Heart right ventricle (tissue), 16 donors: ENCODE measurements around the gene NOTCH2. TPM values are rescaled to one million over a fixed set of nuclear protein-coding genes. Genes with fewer than 3 reads are reported as not detected.

Experiments
- ATAC-seq, 8 donors: fragments of 200-7000 bp; cut with Tn5 transposase; one replicate each; pipeline ENCODE4 v1.9.1; 2020; ENCODE audit warnings: mild to moderate bottlenecking in 8 of 8, moderate library complexity in 8 of 8, moderate number of reproducible peaks in 1 of 8
- DNase-seq, 2 donors: peaks; one replicate each; pipeline ENCODE4 v3.0.0-alpha.2; 2020
- H3K27ac ChIP-seq, 10 donors: fragments of 200-600 bp; sonication (generic) in 2 of 10; one replicate each; pipeline versions ENCODE4 v1.5.0 to v1.8.0; 2020 to 2022; ENCODE audit warnings: mild to moderate bottlenecking in 3 of 10
- H3K27me3 ChIP-seq, 7 donors: fragments of 200-600 bp; one replicate each; pipeline ENCODE4 v1.8.0; 2021 to 2022; ENCODE audit warnings: mild to moderate bottlenecking in 2 of 7
- H3K36me3 ChIP-seq, 9 donors: fragments of 200-600 bp; sonication (generic) in 1 of 9; one replicate each; pipeline versions ENCODE4 v1.5.0 to v1.8.0; 2020 to 2022; ENCODE audit warnings: mild to moderate bottlenecking in 2 of 9
- H3K4me1 ChIP-seq, 9 donors: fragments of 200-600 bp; sonication (generic) in 1 of 9; one replicate each; pipeline versions ENCODE4 v1.5.0 to v1.8.0; 2020 to 2022; ENCODE audit warnings: mild to moderate bottlenecking in 4 of 9
- H3K4me3 ChIP-seq, 10 donors: fragments of 200-600 bp; sonication (generic) in 2 of 10; one replicate each; pipeline versions ENCODE4 v1.5.0 to v1.8.0; 2020 to 2022; ENCODE audit warnings: mild to moderate bottlenecking in 7 of 10, moderate library complexity in 2 of 10
- H3K9me3 ChIP-seq, 11 donors: fragments of 200-600 bp in 10 of 11; sonication (generic) in 2 of 11; one replicate each; pipeline versions ENCODE4 v1.5.0 to v1.8.0; 2013 to 2022; ENCODE audit warnings: mild to moderate bottlenecking in 2 of 11, control low read depth in 1 of 11, moderate library complexity in 1 of 11
- CTCF ChIP-seq, 9 donors: fragments of 200-600 bp; sonication (generic) in 2 of 9; IDR thresholded peaks; one replicate each; pipeline versions ENCODE4 v1.5.0 to v1.8.0; 2021 to 2022; ENCODE audit warnings: antibody characterized with exemption in 9 of 9, mild to moderate bottlenecking in 5 of 9, moderate library complexity in 1 of 9
- WGBS, 2 donors: extraction: QIAGEN DNeasy Blood & Tissue Kit; methylation state at CpG; one replicate each; pipeline ENCODE4 v1.1.7; 2013; ENCODE audit warnings: inconsistent platforms in 1 of 2; 5-methylcytosine and 5-hydroxymethylcytosine counted together
- intact Hi-C, 10 donors: fragments of 100-400 bp; cut with DNase I; formaldehyde crosslinking; loops; one replicate each; pipeline versions ENCODE4 v1.11.1 to v1.14.2; 2022
- polyA plus RNA-seq, 2 donors: library from polyadenylated mRNA; stranded (reverse); fragments of 200-250 nt; gene quantifications; one replicate each; pipeline ENCODE4 v1.2.3, GENCODE V29; 2013
- total RNA-seq, 10 donors: library from RNA; stranded (reverse); fragmentation: NEBNext Ultra II Directional in 3 of 10; extraction: Animal tissue kit (Norgen Biotek cat#: 25700) in 3 of 10; gene quantifications; one replicate each; pipeline versions ENCODE4 v1.2.1 to v1.2.4, GENCODE V29; 2021 to 2023
- donor health status: Arrhythmogenic right ventricular cardiomyopathy.
- donor health status: ischemic (EF 13 %, LVEDD 7.1; RV severe dilation, severe dysfunction).
- donor health status: healthy with polysubstance abuse.
- donor health status: DM: no; HTN: yes; CAD: no.
- donor health status: DM: no; HTN: no; CAD: no.
- donor health status: ischemic (EF 25% LVEDD 6.9; RV normal size, moderate dysfunction).
- donor health status: ischemic (EF 25% LVEDD 5.7; RV mildly dilated, moderate dysfunction).
- donor health status: healthy.
- donor health status: DM: yes; HTN: yes; CAD: no.
- donor health status: Ischemic cardiomyopathy.
- donor health status: ischemic (EF 35%, LVEDD 5.7; RV mildly dilated, moderate dysfunction).
- donor health status: nonischemic (EF 11% LVEDD 7.7; RV severe dilation, severe dysfunction).
- donor health status: DM: yes; HTN: yes; CAD: no.
- donor health status: PGD.
- donor health status: ischemic (EF 29% LVEDD 5.4; RV normal size, mild dysfunction).
- donor health status: nonischemic (EF 23%, LVEDD 6.1; RV moderate dilation, normal function).

NOTCH2 gene
- total and polyA plus RNA-seq, 12 donors = 4.1 to 39.1 (median 23.8) TPM

- Histone ChIP-seq H3K27me3 (no peaks in the 10 kb centered on the region), H3K4me1 (peaks cover 0 to 7% (median 0%) of the 10 kb centered on the region in 9 donors), H3K36me3 (peaks cover 0 to 100% (median 44%) of the 10 kb centered on the region in 9 donors), H3K9me3 (no peaks in the 10 kb centered on the region), H3K4me3 (no peak overlapping the region), H3K27ac (no peak overlapping the region)
- no peak for TF ChIP-seq CTCF (IDR thresholded peaks at IDR 0.05)
- DNase-seq (no peak), ATAC-seq (peak in 1 of 8 donors; percentile 44)
- intact Hi-C loops = no loop called here
- WGBS, 2 donors = 74 to 79% methylated on average over 19 of the region's 19 CpGs
These were observed 144.2 kb downstream of the NOTCH2 start for GRCh38 chr1:119924948-119925898.

- no peaks in the 10 kb centered on the region for H3K27me3 ChIP-seq
- DNase-seq (no peak), ATAC-seq (no peak)
- no peak overlapping the region for H3K4me3 ChIP-seq
- WGBS, 2 donors = 84 to 85% methylated on average over 8 of the region's 8 CpGs
- H3K27ac ChIP-seq = no peak overlapping the region
- H3K4me1 ChIP-seq = no peaks in the 10 kb centered on the region
- peaks cover 0 to 100% (median 60%) of the 10 kb centered on the region in 9 donors for H3K36me3 ChIP-seq
- TF ChIP-seq CTCF (IDR thresholded peaks at IDR 0.05) = no peak
- intact Hi-C loops = no loop called here
- no peaks in the 10 kb centered on the region for H3K9me3 ChIP-seq
These were observed 149.1 kb downstream of the NOTCH2 start for GRCh38 chr1:119920104-119920968.

DNA sequence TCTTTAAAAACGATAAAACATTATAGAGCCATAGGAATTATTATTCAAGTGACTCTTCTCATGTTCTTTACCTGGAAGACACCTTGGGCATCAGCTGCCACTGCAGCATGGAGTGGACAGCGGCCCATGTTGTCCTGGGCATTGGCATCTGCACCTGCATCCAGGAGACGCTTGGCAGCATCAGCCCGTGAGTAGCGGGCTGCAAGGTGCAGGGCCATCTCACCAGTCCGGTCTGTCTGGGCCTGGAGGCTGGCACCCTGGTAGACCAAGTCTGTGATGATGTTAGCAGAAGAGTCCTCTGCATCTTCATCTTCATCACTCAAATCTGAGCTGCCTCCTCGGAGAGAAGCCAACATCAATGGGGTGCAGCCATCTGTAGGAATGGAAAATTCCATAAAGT is 150.2 kb downstream of the NOTCH2 start:
- H3K9me3 ChIP-seq = no peaks in the 10 kb centered on the region
- H3K27ac ChIP-seq = no peak overlapping the region
- H3K27me3 ChIP-seq = no peaks in the 10 kb centered on the region
- no peak for ATAC-seq
- intact Hi-C loops = no loop called here
- H3K4me3 ChIP-seq = no peak overlapping the region
- peaks cover 0 to 100% (median 57%) of the 10 kb centered on the region in 9 donors for H3K36me3 ChIP-seq
- DNase-seq = no peak
- no peak for TF ChIP-seq CTCF (IDR thresholded peaks at IDR 0.05)
- whole genome bisulfite sequencing, 2 donors = 89 to 94% methylated on average over 7 of the region's 7 CpGs
- no peaks in the 10 kb centered on the region for H3K4me1 ChIP-seq

DNA sequence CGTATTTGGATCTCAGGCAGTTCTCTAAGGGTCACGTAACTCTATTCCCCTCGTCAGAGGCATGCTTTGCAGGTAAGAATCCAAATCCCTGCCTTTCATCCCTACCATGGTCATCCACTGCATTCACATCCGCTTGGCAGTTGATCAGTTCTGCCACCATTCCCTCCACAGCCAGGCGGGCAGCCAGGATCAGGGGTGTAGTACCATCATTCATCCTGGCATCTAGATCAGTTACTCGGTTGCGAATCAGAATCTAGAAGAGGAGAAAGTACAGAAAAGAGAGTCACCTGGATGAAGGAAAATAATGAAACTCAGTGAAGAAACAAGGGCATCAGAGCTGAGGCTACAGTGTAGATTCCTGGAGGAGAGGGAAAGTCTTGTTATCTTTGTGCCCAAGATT is 151.2 kb downstream of the NOTCH2 start:
- intact Hi-C loops = no loop called here
- no peak for TF ChIP-seq CTCF (IDR thresholded peaks at IDR 0.05)
- DNase-seq (no peak), ATAC-seq (no peak)
- Histone ChIP-seq H3K9me3 (no peaks in the 10 kb centered on the region), H3K4me3 (no peak overlapping the region), H3K36me3 (peaks cover 0 to 100% (median 52%) of the 10 kb centered on the region in 9 donors), H3K27ac (no peak overlapping the region), H3K27me3 (no peaks in the 10 kb centered on the region), H3K4me1 (no peaks in the 10 kb centered on the region)
- WGBS, 2 donors = 95% methylated on average over 7 of the region's 7 CpGs
